ENCODE measurements around the gene CCDC85C. TPM values are rescaled to one million over a fixed set of nuclear protein-coding genes. Genes with fewer than 3 reads are reported as not detected.

CCDC85C gene
- total and polyA plus RNA-seq, 2 of the 8 experiments (the other 6 are each of a cell fraction or from before 2014, with no cell fraction given), result 16.8 to 35.8 TPM

GRCh38 chr14:99628887-99629618 lies 25.0 kb upstream of the CCDC85C start (continued):
- no peak for TF ChIP-seq SP2 (IDR thresholded peaks at IDR 0.05; ENCODE audit: low read length)
- TF ChIP-seq GTF2F1 (IDR thresholded peaks at IDR 0.05; ENCODE audit: borderline replicate concordance, low read depth, low read length), result no peak; the same call in 1 of the 2 replicates
- TF ChIP-seq EZH2 (IDR thresholded peaks at IDR 0.05; ENCODE audit: low read depth, low read length, severe bottlenecking), result no peak
- no peak for TF ChIP-seq ASH2L (IDR thresholded peaks at IDR 0.05; ENCODE audit: low read length)
- no peak for TF ChIP-seq E2F6 (IDR thresholded peaks at IDR 0.05)
- TF ChIP-seq SRF (IDR thresholded peaks at IDR 0.05; ENCODE audit: low read depth, low read length), result 0 out of 2 replicates have a peak, but pooled peaks have one; percentile 4
- TF ChIP-seq POLR2AphosphoS5 (IDR thresholded peaks at IDR 0.05; ENCODE audit: low read depth, low read length), result no peak
- no peak for TF ChIP-seq NRF1 (IDR thresholded peaks at IDR 0.05; ENCODE audit: low read depth, low read length)
- TF ChIP-seq CTBP2 (IDR thresholded peaks at IDR 0.05; ENCODE audit: borderline replicate concordance, insufficient read depth, insufficient read length, low read length), result no peak
- TF ChIP-seq BRCA1 (IDR thresholded peaks at IDR 0.05; ENCODE audit: low read depth, low read length), result no peak
- TF ChIP-seq CREB1 (IDR thresholded peaks at IDR 0.05), result no peak
- no peak for TF ChIP-seq SP1 (IDR thresholded peaks at IDR 0.05; ENCODE audit: low read depth, low read length)
- TF ChIP-seq EP300 (IDR thresholded peaks at IDR 0.05; ENCODE audit: borderline replicate concordance in 1 of 2, low read depth in 2 of 2, low read length in 2 of 2), result no peak
- TF ChIP-seq TAF1 (IDR thresholded peaks at IDR 0.05; ENCODE audit: low read depth, low read length), result no peak
- TF ChIP-seq USF2 (IDR thresholded peaks at IDR 0.05; ENCODE audit: low read length), result peak; percentile 72
- peak; percentile 59; the same call in 1 of the 2 replicates for TF ChIP-seq ATF3 (IDR thresholded peaks at IDR 0.05; ENCODE audit: insufficient read depth, low read depth, low read length)
- TF ChIP-seq RXRA (IDR thresholded peaks at IDR 0.05; ENCODE audit: insufficient read depth, low read depth, low read length), result no peak
- TF ChIP-seq CHD2 (IDR thresholded peaks at IDR 0.05; ENCODE audit: low read length), result no peak
- TF ChIP-seq CEBPB (IDR thresholded peaks at IDR 0.05; ENCODE audit: low read depth, low read length), result no peak
- TF ChIP-seq EGR1 (IDR thresholded peaks at IDR 0.05; ENCODE audit: borderline replicate concordance, low read depth, low read length), result no peak
- TF ChIP-seq CBX8 (IDR thresholded peaks at IDR 0.05; ENCODE audit: borderline replicate concordance, low read depth, low read length), result no peak
- 0 out of 2 replicates have a peak, but pooled peaks have one; percentile 29 for TF ChIP-seq YY1 (IDR thresholded peaks at IDR 0.05; ENCODE audit: low read depth, low read length)
- no peak for TF ChIP-seq SIX5 (IDR thresholded peaks at IDR 0.05; ENCODE audit: low read depth, low read length)

Data from H1 (cell line).